COLO668 (cell line): ENCODE measurements around the gene AATK.

Experiments used
- DNase-seq: peaks from one replicate; lab custom pipeline; 2025; ENCODE audit not compliant: unreplicated experiment; lab: John Stamatoyannopoulos, UW

AATK gene

DNA sequence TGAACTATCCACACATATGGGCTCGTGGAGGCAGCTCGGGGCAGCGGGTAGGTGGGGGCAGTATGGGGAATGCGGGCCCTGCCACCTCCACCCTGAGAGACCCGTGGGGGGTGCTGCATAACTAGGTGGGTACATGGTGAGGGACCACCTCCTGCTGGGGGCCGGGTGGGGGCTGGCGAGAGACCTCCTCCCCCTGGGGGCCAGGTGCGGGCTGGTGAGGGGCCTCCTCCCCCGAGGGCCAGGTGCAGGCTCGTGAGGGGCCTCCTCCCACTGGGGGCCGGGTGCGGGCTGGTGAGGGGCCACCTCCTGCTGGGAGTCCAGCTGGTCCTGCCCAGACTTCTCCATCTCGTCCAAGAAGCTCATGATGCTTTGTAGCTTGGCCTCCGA lies 31.4 kb upstream of the AATK start:
- no peak for DNase-seq

DNA sequence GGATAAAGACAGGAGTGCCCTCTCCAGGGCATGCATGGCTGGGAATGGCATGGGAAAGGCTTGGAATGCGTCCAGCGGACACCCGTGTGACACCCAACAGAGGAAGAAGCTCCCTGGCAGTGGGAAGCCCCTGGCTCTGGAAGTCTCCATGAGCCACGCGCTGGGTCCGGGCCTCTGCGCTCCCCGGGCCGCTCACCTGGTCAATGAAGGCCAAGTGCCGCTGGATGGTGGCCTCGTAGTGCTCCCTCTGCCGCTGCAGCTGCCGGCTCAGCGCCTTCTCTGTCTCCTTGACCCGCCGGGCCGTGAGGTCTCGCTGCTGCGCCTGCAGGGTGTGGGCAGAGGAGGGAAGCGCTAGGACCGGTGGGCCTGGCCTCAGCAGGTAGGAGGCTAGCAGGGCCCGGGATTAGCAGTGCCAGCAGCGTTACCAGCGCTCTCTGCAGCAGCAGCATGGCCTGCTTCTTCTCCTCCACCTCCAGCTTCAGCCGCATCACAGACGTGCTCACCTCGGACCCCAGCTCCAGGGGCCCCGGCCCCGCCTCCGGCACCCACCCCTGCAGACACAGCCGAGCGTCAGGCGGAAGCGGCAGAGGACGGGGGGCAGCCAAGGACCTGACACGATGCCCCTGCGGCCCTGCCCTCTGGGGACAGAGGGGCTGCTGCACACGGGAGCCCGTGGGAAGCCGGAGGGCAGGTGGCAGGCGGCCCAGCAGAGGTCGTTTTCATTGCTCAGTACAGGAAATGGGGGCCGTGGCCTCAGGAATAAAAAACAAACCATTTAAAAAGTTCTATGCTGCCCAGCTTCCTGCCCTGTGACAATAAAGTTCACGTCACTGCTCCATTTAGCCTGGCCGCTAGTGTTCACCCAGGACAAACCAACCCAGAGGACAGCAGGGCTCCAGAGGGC lies 30.7 kb upstream of the AATK start:
- no peak for DNase-seq

DNA sequence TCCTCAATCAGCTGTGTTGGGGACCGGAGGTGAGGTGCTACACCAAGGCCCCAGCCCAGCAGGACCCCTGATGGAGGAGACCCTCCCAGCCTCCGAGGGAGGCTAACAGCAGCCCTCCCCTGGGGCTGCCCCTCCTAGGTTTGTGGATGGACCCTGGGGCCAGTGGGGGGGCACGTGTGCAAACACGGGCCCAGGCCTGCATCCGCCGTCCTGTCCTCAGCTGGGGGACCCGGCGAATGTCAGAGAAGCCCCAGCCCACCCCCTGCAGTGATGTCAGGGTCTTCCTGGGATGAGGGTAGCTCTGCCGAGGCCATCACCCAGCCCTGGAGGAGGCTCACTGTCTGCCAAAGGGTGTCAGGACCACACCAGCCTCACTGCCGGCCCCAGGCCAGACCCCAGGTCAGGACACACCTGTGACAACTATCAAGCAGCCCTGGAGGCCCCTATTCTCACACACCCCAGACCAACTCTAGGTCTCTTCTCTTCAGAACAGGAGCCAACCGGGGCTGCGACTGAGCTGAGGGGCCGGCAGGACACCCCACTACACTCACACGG lies 30.0 kb upstream of the AATK start:
- no peak for DNase-seq

DNA sequence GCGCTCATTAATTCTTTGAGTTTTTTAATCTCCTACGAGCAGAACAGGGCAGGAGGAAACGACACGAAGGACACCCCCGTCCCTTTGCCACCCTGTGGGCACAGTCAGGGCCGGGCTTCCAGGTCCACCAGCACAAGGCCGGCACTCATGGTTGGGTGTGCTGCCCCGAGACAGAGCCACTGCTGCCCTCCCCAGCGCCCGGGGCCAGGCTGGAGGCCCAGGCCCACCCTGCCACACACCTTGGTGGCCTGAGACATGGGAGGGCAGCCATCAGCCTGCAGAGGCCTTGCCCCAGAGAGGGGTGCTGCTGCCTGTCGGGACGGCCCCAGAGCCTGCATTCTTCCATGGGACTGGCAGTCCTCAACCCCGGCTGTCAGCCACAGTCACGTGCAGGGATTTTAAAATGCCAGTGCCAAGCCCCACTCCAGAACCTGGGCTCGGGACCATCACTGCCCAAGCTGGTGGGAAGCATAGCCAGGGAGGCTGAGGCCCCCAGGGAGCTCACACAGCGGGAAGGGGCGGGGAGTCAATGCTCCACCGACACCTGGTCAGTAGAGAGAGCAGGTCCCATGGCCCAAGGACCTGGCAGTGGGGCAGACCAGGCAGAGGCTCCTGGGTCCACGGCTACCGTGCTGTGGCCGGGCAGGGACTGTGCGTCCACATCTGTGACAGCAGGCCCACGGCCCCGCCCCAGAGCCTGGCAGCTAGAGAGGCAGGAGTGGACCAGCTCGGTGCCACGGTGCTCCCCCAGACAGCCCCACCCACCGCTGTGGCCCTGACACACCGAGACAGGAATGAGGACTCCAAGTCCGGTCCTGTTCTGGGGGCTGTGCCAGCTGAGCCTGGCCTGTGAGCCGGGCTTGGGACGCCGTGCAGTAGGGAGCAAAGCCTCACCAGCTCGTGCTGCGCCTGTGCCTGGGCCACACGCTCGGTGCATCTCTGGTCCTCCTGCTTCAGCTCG lies 29.2 kb upstream of the AATK start:
- no peak for DNase-seq

DNA sequence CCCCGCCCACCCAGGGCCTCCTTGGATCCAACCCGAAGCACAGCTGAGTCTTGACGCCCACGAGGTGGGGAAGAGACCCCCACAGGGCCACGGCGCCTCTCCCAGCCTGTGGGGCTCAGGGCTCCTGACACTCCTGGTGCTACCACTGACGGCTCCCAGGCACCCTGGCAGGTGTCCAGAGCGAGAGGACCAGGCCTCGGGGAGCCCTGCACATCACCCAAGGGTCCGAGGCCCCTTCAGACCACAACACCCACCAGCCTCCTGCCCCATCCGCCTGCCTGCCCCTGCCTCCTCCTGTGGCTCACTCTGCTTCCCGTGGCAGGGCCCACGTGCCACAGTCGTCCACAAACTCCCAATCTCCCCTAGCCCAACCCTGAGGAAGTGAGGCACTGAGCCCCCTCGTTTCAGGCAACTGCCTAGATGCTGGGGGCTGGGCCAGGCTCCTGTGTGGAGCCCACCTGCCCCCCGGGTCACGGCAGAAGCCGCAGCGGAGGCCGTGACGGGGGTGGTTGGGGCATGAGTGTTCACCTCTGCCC lies 28.3 kb upstream of the AATK start:
- no peak for DNase-seq

DNA sequence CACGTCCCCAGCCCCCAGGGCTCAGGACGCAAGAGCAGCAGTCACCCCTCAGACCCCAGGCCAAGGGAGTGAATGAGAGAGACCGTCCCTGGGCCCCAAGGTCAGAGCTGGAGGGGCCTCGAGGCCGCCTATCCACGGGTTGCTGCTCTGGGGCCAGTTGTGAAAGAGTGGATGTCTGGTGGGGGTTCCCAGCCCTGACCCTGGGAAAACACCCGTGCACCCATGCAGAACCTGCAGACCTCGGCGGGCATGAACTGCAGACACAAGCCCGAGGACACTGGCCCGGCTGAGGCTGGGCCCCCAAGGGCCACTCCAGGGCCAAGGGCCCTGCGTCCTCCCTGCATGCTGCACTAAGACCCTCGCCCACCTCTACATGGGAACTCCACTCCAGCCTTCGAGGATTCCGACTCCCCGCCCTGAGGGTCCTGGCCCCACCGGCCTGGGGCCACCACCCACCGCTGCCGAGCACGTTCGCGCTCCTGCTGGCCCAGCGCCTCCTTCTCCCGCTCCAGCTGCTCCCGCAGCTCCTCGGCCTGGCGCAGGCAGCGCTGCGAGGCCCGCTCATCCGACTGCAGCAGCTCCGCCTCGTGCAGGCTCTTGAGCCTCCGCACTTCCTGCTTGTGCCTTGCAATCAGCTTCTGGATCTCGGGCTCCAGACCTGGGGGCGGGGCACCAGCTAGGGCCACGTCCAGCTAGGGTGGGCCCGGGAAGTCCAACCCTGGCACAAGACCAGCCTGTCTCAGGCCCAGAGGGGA lies 27.6 kb upstream of the AATK start:
- DNase-seq: no peak

DNA sequence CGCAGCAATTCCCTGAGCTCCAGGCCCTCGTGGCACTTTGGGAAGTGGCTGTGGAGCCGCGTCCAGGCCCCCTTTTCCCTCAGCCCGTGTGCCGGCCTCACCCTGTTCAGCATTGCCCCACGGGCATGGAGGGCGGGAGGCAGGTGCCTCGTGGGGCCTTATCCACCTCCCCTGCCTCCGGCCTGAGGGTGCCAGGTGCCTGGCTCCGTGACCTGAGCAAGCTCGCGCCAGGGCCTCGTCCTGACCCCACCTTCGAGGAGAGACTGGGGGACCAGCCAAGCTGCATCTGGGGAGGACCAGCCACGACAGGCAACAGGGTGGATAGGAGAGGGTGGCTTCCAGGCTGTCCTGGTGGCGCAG lies 27.0 kb upstream of the AATK start:
- DNase-seq: no peak

DNA sequence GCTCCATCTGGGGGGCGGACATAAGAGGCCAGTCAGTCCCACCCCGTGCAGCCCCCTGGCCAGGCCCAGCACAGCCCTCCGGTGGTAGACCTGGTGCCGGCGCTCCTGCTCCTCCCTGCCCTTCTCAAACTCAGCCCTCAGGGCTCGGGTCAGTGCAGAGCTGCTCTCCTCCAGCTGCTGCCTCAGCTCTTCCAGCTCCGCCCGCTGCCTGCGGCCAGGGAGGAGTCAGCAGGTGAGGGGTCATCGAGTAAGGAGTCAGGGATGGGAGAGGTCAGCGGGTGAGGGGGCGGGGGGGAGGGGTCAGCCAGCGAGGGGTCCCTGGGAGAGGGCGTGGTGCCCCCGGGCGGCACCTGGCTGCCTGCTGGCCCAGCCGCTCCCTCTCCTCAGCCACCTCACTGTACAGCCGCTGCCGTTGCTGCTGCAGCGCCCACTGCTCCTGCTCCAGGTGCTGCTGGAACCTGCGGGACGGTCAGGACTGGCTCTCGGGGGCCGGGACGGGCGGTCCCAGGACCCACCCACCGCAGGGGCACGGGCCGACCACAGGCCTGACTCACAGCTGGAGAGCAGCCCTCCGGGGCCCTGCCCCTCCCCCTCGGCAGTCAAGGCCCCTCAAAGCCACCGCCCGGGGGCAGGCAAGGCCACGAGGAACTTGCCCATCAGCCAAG lies 26.5 kb upstream of the AATK start:
- no peak for DNase-seq

DNA sequence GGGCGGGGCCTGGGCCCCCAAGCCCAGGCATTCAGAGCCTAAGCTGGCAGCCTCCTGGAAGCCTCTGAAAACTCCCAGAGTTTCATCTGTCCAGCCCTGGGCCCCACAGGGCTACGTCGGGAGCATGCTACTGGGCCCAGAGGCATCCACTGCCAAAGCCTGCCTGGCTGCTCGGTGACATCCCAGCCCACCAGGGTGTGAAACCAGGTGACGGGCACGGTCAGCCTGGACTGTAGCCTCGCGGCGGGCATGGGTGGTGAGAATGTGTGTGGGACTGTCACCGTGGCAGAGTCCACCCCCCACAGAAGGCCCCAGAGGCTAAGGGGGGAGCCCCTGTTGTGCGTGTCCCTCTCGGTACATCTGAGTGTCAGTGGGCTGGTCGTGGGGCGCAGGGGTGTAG lies 25.6 kb upstream of the AATK start:
- DNase-seq: no peak

DNA sequence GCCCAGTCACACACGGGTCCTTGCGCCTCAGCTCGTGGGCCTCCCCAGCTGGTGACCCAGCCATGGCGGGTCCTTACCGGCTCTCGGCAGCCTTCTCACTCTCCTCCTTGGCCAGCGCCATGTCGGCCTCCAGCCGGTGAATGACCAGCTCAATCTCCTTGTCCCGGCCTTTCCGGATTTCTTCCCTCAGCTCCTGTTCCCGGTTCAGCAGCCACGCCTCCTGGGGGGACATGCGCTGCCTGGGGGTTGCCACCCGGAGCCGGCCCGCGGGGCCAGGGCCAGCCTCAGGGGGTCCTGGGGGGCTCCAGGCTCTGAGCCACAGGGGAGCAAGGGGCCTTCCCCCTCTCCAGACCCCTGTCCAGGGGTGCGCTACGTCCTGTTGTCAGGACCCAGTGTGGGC lies 25.1 kb upstream of the AATK start:
- no peak for DNase-seq

DNA sequence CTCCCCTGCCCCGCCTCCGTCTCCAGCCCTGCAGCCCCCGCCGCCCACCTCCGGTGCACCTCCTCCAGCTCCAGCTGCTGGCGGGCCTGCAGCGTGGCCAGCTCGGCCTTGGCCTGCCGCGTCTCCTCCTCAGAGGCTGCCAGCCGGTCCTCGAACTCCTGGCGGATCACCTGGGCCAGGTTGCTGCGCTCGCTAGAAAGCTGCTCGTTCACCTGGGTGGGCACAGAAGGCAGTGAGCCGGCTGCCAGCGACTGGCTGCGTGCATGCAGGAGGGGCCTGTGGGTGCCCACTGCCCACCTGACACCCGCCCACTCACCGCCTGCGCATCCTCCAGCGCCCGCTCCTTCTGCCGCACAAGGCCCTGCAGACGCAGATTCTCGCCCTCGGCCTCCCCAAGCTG lies 24.6 kb upstream of the AATK start:
- DNase-seq: no peak

DNA sequence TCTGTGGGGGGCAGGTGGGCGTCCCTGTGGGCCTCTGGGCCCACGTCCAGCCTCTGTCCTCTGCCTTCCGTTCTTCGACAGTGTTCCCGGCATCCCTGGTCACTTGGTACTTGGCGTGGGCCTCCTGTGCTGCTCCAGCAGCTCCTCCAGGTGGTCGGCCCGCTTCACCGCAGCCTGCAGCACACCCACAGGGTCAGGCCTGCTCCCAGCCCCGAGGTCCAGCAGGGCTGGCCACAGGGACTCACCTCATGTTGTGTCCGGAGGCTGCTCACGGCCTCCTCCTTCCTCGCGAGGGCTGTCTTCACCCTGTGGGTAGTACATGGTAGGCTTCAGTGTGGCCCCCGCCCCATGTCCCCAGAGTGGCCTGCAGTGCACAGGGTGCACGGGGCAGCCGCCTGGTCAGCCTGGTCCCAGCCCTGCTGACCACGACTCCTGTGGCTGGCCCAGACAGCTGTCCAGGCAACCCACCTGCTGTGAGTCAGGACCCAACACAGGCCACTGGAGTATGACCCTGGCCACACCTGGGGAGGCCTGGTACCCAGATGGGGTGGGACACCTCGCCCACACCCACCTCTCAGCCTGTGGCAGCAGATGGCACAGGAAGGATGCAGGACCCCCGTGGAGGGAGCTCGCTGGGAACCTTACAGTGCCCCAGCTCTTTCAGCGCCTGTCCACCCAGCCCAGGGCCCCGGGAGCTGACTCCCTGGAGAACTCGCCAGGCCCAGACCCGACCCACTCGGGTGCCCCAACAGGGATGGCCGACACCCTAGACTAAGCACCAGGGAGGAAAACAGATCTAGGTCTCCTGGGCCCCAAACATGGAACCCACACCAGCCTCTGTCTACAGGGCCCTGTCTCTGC lies 23.9 kb upstream of the AATK start:
- no peak for DNase-seq

DNA sequence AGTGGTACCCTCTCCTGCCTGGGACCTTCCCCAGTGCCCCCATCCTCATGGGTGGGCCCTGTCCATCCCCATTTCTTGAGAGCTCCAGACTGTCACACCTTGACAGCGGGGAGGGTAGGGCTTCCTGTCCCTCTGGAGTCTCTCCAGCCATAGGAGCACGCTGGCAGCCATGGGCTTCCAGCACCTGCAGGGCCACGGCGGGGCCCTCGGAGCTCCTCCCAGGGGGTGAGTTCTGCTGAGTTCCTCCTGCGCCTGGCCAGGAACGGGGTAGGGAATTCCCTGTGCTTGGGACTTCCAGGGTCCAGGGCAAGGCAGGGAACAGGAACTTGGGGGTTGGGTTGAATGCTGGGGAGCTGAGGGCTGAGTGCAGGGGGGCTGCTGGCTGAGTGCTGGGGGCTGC lies 23.0 kb upstream of the AATK start:
- DNase-seq: no peak

DNA sequence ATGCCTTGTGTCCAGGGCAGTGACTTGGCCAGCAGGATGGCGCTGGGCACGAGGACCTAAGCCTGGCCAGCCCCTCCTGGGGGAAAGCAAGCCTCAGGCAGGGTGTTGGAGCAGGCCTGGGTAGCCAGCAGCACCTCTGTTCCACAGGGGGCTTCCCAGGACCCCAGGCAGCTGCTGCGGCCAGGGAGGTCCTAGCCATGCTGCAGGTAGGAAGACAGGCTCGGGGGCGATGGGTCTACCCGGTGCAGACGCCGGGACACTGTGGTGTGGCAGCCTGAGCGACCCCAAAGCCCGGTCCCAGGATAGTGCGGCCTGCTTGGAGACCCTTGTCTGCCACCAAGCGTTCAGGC lies 22.4 kb upstream of the AATK start:
- no peak for DNase-seq

DNA sequence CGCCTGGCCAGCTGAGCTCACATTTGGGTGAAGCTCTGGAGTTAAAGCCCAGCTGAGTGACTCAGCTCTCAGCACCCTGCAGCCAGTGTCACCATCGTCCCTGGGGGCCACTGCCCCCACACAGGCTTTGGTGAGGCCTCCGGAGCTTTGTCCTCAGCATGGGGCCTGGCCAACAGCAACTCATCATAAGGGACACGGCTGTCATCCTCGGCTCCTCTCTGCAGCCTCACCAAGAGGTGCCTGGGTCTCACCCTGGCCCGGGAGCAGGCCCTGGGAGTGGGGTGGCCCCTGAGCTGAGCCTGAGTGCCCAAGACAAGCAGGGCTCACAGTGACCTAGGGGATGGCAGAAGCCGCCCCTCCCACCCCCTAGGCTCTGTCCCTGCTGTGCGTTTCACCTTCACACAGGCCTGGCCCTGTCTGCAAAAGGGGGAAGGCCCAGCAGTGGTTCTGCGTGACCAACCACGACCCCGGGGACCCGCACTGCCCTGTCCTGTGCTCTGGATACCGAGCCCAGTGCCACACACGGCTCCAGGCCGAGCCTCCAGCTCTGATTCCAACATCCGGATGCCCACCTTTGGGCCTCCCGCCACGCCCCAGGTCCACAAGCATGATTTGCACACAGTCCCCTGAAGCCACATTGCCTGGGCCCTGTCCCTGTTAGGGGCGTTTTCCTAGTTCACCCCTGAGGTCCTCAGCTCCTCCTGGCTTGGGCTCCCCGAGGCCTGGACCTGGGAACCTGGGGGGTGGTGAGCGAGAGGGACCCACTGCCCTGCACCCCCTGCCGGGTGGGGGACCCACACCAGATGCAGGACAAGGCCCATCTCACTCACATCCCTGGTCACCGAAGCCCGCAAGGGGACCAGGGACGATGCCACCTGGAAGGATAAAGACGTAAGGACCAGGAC lies 21.8 kb upstream of the AATK start:
- DNase-seq: no peak

DNA sequence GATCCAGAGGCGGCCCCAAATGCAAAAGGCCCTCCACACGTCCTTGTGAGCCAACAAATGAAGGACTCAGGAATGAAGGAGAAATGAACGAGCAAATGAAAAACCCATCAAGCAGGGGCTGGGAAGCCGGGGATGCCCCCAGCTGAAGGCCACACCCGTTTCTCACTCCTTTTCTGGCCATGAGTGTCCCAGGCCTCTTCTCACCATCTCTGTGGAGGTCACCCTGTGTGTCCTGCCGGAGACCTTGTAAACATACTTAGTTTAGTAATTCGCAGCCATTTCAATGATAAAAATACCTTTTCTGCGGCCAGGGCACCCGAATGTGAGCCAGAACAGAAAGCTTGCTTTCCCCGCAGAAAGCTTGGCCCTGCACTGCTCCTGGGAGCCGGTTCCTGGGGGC lies 21.1 kb upstream of the AATK start:
- DNase-seq: no peak

DNA sequence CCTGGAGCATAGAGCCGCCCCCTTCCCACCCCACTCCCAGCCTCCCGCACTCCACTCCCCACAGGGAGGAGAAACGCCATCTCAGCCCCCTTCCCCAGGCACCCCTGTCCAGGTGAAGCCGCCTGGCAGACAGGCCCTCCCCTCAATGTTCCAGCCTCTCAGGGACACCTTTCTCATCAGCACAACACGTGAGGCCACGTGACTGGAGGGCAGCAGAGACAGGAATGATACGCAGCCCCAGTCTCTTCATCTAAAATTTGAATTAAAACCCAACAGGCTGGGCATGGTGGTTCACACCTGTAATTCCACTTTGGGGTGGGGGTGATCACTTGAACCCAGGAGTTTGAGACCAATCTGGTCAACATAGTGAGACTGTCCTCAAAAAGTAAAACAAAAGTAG lies 20.2 kb upstream of the AATK start:
- DNase-seq: no peak

DNA sequence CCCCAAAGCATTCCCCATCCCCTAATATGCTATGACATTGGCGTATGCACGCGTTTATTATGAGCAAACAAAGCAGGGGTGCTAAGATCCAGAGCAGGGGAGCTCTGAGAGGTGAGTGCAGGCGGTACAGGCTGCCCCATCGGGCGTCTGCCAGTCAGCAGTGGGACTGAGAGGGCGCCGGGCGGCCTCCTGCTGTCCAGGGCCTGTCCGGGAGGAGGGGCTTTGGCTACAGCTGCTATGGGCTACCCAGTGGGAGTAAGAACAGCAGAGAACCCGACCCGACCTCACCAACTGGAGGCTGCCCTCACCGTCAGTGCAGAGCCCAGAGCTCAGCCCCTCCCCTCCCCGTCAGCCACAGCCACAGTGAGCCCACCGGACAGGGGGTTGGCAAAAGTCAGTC lies 18.5 kb upstream of the AATK start:
- no peak for DNase-seq

DNA sequence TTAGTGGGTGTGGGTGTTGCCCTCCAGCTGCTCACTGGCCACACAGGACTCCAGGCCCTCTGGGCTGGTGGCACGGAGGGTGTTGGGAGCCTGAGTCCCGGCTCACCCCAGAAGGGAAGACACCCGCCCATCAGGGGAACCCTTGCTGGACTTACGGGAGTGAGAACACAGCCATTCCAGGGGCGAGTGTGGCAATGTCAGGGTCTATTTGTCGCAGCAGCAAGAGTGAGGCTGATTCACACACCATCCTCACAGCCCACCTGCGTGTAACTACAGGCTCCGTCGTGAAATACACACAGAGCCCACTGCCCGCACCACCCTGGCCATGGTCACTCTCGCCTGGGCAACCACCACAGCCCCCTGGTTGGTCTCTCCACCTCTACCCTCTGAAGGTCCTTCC lies 17.8 kb upstream of the AATK start:
- no peak for DNase-seq
